BJ (cell line): ENCODE measurements around the gene TKT. TPM values are rescaled to one million over a fixed set of nuclear protein-coding genes. Genes with fewer than 3 reads are reported as not detected.
"Not testable (repeated sequence)": the region's sequence is repeated elsewhere in the genome, so short reads cannot be mapped to it uniquely, and the experiment has no call there.

Experiments used
- CTCF ChIA-PET: fragments of 350-600 bp; formaldehyde crosslinking; extraction: SDS; loops from one replicate; lab custom pipeline; 2021; ENCODE audit warnings: antibody characterized with exemption, inconsistent platforms; lab: Yijun Ruan, JAX
- POLR2A ChIA-PET: fragments of 300-600 bp; sonication (Branson Sonifier 250); formaldehyde crosslinking; extraction: SDS; loops from one replicate; lab custom pipeline; 2021; ENCODE audit warnings: antibody characterized with exemption; lab: Charles Lee
- DNase-seq: peaks from one replicate; pipeline ENCODE4 v3.0.0-alpha.2; 2011; ENCODE audit warnings: low read depth
- H3K27me3 ChIP-seq: 2 replicates; pipeline ENCODE4 v1.6.0; 2011; ENCODE audit warnings: low read length; ENCODE audit not compliant: control insufficient read depth, insufficient read depth
- H3K36me3 ChIP-seq: 2 replicates; pipeline ENCODE4 v1.5.1; 2011; ENCODE audit warnings: low read length; ENCODE audit not compliant: control insufficient read depth, insufficient read depth
- H3K4me3 ChIP-seq: 2 replicates; pipeline ENCODE4 v1.5.1; 2011; ENCODE audit warnings: low read depth, mild to moderate bottlenecking, control low read depth, low read length
- CTCF ChIP-seq: IDR thresholded peaks from 2 replicates; pipeline ENCODE4 v1.5.1; 2011; ENCODE audit warnings: low read depth, mild to moderate bottlenecking, control low read depth, inconsistent platforms, low read length, moderate library complexity; ENCODE audit not compliant: insufficient read depth
- polyA plus RNA-seq: library from polyadenylated mRNA; depleted of rRNA; stranded (reverse); fragments of >200 nt; gene quantifications from 2 replicates; pipeline ENCODE4 v1.2.3, GENCODE V29; 2011

Gene TKT
- polyA plus RNA-seq, 1 experiment = 305 TPM

- Histone ChIP-seq H3K36me3 (no peaks in the 10 kb centered on the region), H3K4me3 (no peak overlapping the region), H3K27me3 (no peaks in the 10 kb centered on the region)
- peak; percentile 94 for DNase-seq
- no peak; the same call in 1 of the 2 replicates for TF ChIP-seq CTCF
- POLR2A ChIA-PET = interaction anchor here (0.5 to 0.6 kb wide), 2 partner anchors 39 to 453 kb away, joined by 3 to 6 read pairs; no protein-coding TSS in a partner anchor
- CTCF ChIA-PET = interaction anchor here (0.6 to 1.8 kb wide), 6 partner anchors 8 to 160 kb away, joined by 3 to 6 read pairs (median 3); no protein-coding TSS in a partner anchor
These were observed 14.4 kb upstream of the TKT start for GRCh38 chr3:53269888-53270880.

- H3K27me3 ChIP-seq, POLR2A ChIA-PET, DNase-seq, H3K36me3 ChIP-seq, H3K4me3 ChIP-seq: not testable (repeated sequence)
- CTCF ChIA-PET = interaction anchor here (0.6 to 1.8 kb wide), 3 partner anchors 32 to 62 kb away, joined by 3 to 6 read pairs (median 3); no protein-coding TSS in a partner anchor
These were observed 13.4 kb upstream of the TKT start for GRCh38 chr3:53269193-53269592.

- ChIA-PET CTCF (no interaction called here), POLR2A (no interaction called here)
- no peak for TF ChIP-seq CTCF
- Histone ChIP-seq H3K27me3 (no peaks in the 10 kb centered on the region), H3K36me3 (no peaks in the 10 kb centered on the region), H3K4me3 (no peak overlapping the region)
- no peak for DNase-seq
These were observed 11.9 kb upstream of the TKT start for GRCh38 chr3:53267766-53268165.

GRCh38 chr3:53264718-53265117 is 8.9 kb upstream of the TKT start:
- ChIA-PET CTCF (no interaction called here), POLR2A (no interaction called here)
- H3K36me3 ChIP-seq = no peaks in the 10 kb centered on the region
- no peaks in the 10 kb centered on the region for H3K27me3 ChIP-seq
- no peak for DNase-seq
- H3K4me3 ChIP-seq = no peak overlapping the region
- no peak for TF ChIP-seq CTCF

- no peak for TF ChIP-seq CTCF
- H3K4me3 ChIP-seq = no peak overlapping the region
- DNase-seq = no peak
- H3K27me3 ChIP-seq = no peaks in the 10 kb centered on the region
- H3K36me3 ChIP-seq = no peaks in the 10 kb centered on the region
- ChIA-PET POLR2A (no interaction called here), CTCF (no interaction called here)
These were observed 8.1 kb upstream of the TKT start for GRCh38 chr3:53263907-53264306.
